GM10266 (cell line): ENCODE results near the gene CBX2.

Source experiments
- DNase-seq: peaks from one replicate; pipeline ENCODE4 v3.0.0; 2012; ENCODE audit errors: extremely low spot score
- TF ChIP-seq, protein P1 (sequence below): IDR thresholded peaks from 2 replicates; pipeline ENCODE4 v1.5.1; 2012; ENCODE audit warnings: mild to moderate bottlenecking, low read depth; ENCODE audit not compliant: control insufficient read depth, insufficient read depth; ENCODE audit errors: missing control alignments

The CBX2 gene

DNA sequence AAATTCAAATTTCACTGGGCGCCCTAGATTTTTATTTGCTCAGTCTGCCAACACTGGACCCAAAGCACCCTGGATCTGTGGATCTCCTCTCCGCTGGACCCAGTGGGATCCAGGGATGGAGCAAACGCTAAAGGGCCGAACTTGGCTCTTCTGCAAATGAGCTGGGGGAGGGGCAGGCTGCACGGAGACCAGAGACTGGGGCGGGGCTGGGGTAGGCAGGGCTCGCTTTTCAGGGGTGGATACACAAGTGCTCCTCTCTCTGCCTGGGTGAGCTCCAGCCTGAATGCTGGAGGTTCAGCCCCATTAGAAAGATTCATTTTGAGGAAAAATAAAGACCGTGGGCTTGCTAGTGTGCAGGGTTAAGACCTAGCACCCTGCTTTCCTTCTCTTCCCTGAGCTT lies 52.4 kb downstream of the CBX2 start:
- no peak for DNase-seq
- TF ChIP-seq, protein P1, sequence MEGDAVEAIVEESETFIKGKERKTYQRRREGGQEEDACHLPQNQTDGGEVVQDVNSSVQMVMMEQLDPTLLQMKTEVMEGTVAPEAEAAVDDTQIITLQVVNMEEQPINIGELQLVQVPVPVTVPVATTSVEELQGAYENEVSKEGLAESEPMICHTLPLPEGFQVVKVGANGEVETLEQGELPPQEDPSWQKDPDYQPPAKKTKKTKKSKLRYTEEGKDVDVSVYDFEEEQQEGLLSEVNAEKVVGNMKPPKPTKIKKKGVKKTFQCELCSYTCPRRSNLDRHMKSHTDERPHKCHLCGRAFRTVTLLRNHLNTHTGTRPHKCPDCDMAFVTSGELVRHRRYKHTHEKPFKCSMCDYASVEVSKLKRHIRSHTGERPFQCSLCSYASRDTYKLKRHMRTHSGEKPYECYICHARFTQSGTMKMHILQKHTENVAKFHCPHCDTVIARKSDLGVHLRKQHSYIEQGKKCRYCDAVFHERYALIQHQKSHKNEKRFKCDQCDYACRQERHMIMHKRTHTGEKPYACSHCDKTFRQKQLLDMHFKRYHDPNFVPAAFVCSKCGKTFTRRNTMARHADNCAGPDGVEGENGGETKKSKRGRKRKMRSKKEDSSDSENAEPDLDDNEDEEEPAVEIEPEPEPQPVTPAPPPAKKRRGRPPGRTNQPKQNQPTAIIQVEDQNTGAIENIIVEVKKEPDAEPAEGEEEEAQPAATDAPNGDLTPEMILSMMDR, result no peak

DNA sequence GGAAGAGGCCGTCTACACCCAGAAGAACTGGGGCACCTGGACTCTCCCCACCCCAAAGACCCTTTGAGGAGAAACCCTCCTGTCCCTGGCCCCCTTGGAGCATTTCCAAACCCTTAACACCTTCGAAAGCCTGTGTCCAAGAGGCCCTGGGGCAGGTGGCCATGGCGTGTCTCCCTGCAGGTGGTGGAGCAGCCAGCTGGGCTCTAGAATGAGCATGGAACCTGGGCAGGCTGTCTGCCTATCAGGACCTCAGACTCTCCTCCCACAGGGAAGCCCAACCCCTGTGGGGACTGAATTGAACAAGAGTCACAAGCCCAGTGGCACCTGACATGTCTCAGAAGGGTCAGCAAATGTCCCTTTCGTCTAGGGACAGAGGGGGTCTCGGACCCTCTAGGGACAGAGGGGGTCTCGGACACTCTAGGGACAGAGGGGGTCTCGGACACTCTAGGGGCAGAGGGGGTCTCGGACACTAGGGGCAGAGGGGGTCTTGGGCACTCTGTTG lies 52.9 kb downstream of the CBX2 start:
- DNase-seq, result no peak
- TF ChIP-seq, protein P1, result no peak

DNA sequence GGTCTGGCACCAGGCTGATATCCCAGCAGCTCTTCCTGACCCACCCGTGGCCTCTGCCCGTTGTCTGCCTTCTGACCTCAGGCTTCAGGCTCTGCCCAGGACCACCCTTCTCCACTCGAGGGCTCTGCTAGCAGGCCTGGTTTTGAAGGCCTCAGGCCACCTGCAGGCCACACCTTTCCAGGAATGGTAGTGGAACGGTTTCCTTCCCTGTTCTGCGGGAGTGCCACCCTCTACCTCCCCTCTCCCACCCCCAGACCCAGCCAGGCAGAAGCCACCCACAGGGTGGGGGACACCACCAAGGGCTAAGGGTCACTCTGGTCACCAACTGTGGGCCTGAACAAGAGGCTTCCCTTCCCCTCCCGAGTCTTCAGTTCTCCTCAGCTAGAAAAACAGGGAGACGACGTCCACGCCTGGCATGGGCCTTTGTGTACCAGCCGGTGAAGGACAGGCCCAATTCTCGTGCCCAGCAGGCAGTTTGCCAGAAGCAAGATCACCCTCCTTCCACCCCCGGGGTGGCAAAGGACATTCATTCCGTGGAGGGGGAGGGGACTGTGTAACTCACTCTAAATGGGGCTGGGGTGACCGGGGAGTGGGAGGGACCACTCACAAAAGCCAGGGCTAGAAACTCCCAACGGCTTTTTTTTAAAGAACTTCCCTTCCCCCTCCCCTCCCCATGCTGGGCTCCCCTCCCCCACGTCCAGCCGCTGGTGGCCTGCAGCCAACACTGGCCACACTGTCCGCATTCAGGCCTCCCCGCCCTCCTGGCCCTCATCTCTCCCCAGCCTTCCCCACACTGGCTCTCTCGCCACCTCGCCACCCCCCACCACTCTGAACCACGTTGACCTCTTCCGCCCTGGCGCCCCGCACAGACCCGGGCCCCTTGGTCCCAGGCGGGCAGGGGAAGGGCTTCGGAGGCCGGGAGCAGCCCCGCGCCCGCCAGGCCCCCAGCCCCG lies 53.6 kb downstream of the CBX2 start:
- TF ChIP-seq, protein P1, result no peak
- DNase-seq, result no peak

DNA sequence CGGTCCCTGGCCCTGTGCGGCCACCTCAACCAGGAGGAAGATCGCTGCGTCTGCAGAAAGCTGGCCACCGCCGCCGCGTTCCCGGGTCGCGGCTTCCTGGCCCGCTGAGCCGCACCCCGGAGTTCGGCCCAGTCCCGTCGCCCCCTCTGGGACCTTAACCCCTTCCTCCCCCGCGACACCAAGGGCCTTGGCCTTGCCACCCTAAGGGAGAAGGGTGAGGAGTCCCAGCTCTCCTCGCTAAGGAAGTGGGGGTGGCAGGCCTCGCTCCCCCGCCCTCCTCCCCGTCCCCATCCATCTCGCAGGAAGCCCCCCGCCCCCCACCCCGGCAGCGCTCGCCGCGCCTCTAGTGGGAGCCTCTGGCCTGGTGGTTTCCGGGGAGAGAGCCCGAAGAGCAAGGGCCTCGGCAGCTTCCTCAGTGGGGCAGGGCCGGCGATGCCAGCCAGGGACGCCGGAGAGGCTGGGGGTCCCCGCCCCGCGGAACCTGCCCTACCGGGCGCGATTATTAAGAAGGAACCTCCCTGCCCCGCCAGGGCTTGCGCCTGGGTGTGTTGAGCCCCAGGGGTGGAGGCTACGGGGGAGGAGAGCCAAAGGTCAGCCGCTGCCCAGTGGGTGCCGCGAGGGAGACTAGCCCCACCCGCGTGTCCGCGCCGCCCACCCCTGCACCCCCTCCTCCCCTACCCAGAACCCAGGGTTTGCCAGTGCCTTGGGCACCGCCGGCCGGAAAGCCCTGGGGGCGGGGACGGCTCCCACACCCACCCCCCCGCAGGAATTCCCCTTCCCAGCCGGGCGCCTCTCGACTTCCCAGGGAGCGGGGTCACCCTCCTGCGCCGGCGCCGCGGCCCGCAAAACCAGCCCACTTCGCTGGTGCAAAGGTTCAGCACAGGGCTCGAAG lies 54.5 kb downstream of the CBX2 start:
- TF ChIP-seq, protein P1, result no peak
- DNase-seq, result no peak

DNA sequence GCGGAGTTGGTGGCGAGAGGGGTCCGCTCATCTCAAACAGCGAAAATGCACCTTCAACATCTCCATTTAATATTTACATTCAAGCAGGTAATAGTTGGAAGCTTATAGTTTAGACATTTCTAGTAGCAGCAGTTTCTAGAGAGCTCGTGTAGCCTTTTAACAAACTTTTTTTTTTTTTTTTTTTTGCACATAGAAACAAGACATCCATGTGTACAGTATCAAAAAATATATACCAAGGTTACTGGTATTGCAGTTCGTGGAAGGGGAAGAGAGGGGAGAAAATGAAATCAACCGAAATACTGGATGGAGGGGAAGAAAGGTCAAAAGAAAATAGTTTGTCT lies 55.1 kb downstream of the CBX2 start:
- DNase-seq, result no peak
- TF ChIP-seq, protein P1, result no peak

DNA sequence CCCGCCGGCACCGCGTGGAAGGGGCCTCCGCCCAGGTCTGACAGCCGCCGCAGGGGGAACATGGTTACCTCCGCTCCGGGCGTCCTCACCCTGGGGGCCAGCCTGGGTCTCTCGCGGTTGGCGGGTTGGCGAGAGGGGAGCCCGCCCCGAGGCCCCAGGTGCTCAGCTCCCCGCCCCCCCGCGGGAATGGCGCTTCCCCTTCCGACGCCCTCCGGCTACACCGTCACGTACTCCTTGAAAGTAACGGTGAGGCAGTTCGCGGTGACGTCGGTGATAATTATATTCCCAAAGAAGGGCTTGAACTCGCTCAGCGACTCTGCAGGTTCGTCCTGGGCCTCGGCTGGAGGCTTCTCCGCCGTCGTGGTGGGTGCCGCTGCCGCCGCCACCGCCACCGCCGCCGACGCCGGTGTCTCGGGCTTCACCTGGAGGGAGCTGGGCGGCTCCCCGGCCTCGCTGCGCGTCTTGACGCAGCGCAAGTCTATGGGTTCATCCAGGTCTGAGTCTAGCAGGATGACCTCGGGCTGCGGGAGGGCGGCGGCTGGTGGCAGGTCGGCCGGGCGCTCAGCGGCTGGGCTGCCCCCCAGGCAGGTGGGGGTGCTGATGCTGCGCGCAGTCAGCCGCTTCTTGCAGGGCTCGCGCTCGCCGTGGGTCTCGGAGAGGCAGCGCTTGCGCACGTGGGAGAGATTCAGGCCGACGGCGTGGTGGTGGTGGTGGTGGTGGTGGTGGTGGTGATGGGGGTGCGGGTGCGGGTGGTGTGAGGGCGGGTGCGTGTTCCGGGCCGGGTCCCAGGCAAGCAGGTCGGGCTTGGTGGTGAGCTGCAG lies 56.0 kb downstream of the CBX2 start:
- TF ChIP-seq, protein P1, result no peak
- DNase-seq, result no peak
